Activated CD4-positive, alpha-beta memory T cell treated with anti-CD3 and anti-CD28 coated beads, Interleukin-2, amount 10 ng/mL, durations not matched to agents 7 days and 5 days (primary cell): ENCODE data around the gene EPS8. TPM values are rescaled to one million over a fixed set of nuclear protein-coding genes. Genes with fewer than 3 reads are reported as not detected.

Source experiments
- CTCF ChIA-PET: fragments of 350-600 bp; sonication (Branson Sonifier 250); formaldehyde crosslinking; loops from one replicate; lab custom pipeline; 2021; ENCODE audit warnings: antibody characterized with exemption, inconsistent platforms; lab: Charles Lee
- POLR2A ChIA-PET: fragments of 350-600 bp; sonication (Branson Sonifier 250); formaldehyde crosslinking; loops from one replicate; lab custom pipeline; 2021; ENCODE audit warnings: antibody characterized with exemption; lab: Charles Lee
- DNase-seq: peaks from one replicate; pipeline ENCODE4 v3.0.0-alpha.2; 2020
- H3K27ac Mint-ChIP-seq: one replicate; pipeline ENCODE4 v1.8.0; 2021; ENCODE audit warnings: mild to moderate bottlenecking, mixed read lengths
- H3K27me3 Mint-ChIP-seq: one replicate; pipeline ENCODE4 v1.8.0; 2021; ENCODE audit warnings: mixed read lengths
- H3K36me3 Mint-ChIP-seq: one replicate; pipeline ENCODE4 v1.8.0; 2021; ENCODE audit warnings: low read depth, mixed read lengths
- H3K4me1 Mint-ChIP-seq: one replicate; pipeline ENCODE4 v1.8.0; 2021; ENCODE audit warnings: mixed read lengths
- H3K4me3 Mint-ChIP-seq: one replicate; pipeline ENCODE4 v1.8.0; 2021; ENCODE audit warnings: mild to moderate bottlenecking, mixed read lengths
- H3K9me3 Mint-ChIP-seq: one replicate; pipeline ENCODE4 v1.8.0; 2021; ENCODE audit warnings: mixed read lengths
- total RNA-seq, 2 experiments: library from RNA; stranded (reverse); gene quantifications; one replicate each; pipeline ENCODE4 v1.2.3, GENCODE V29; 2021

EPS8 gene
- total RNA-seq, result 1 to 10 TPM; 3.1 to 4.7 TPM

DNA sequence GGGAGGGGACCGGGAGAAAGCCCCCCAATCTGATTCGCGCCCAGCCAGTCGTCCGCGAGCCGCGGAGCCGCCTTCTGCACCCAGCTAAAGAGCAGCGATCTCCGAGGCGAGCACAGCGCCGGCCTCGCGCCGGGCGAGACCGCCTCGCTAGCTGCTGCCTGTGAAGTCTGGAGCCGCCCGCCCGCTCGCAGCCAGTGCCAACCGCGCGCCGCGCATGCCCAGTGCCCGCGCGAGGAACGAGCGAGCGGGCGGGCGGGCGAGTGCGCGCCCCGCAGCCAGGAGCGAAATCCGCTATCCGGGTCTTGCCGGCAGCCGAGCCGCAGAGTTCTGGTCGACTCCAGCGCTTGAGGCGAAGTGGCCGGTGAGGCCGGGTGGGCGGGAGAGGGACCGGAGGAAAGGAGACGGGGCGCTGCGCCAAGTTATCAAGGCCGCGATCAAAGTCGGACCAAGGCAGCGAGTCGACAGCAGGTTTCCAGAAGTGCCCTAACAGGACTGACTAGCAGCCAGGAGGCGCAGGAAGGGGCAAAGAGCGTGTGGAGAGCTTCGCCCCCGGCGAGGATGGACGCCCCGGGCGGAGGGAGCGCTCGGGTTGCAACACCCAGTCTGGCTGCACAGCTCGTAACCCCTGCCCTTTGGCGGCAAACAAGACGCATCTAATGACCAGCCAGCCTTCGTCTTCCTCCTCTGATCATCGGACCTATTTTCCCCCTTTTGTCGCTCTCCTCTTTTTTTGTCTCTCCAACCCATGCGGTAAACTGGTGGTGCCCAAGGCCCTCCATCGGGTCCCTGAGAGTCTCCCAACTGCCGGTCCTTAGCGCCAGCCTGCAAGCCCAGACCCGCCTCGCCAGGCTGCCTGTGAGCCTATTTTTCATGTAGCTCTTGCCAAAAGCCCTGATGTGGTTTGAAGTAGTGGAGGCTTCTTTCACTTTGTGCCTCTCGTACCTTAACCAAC lies at the start of gene EPS8:
TSS of gene EPS8 (minus strand) at position 169 of the 952 bp plus-strand sequence. CDS start 106,437 bp downstream, outside the sequence.
- CTCF ChIA-PET, result interaction anchor here (1.0 to 1.6 kb wide), 6 partner anchors 9 to 199 kb away, joined by 3 to 4 read pairs (median 3); no protein-coding TSS in a partner anchor
- POLR2A ChIA-PET, result interaction anchor here (1.1 to 1.8 kb wide), 8 partner anchors 8 to 218 kb away, joined by 3 to 8 read pairs (median 4); partner anchors contain the start of gene DERA
- H3K4me3 Mint-ChIP-seq, result peak within 1 kb of the TSS; percentile 82
- H3K36me3 Mint-ChIP-seq, result no peaks in the 10 kb centered on the region
- H3K27ac Mint-ChIP-seq, result peak within 1 kb of the TSS; percentile 55
- peak; percentile 90 for DNase-seq
- peaks cover 55% of the 10 kb centered on the region for H3K27me3 Mint-ChIP-seq
- peaks cover 17% of the 10 kb centered on the region for H3K4me1 Mint-ChIP-seq
- H3K9me3 Mint-ChIP-seq, result no peaks in the 10 kb centered on the region

DNA sequence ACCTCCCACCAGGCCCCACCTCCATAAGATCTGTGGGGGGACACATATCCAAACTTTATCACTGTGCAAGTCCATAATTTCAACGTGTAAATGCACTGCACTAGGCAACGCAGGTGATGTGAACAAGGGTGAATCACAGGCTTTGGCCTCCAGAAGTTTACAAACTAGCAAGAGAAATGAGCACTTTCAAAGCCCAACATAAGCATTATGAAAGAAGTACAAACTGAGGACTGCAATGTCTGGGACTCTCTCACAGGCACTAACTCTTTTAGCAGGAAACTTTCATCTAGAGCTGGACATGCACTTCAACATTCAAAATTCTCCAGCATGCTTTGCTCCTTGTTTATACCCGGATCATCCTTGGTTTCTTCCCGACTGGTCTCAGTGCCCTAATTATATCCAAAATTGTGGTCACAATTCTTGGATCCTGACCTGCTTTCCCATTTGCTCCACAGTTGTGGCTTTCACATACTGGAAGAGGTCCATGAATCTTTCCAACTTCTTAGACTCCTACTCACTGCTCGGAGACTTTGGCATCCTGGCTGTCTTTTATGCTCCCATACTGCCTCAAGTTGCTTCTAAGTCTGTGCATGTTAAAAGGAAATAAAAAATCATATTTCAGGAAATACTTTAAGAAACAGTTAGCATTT lies 48.1 kb upstream of the EPS8 start:
- no peak overlapping the region for H3K4me3 Mint-ChIP-seq
- H3K27ac Mint-ChIP-seq, result no peak overlapping the region
- no peaks in the 10 kb centered on the region for H3K9me3 Mint-ChIP-seq
- DNase-seq, result no peak
- no peaks in the 10 kb centered on the region for H3K36me3 Mint-ChIP-seq
- H3K4me1 Mint-ChIP-seq, result no peaks in the 10 kb centered on the region
- ChIA-PET POLR2A (no interaction called here), CTCF (no interaction called here)
- peaks cover 5% of the 10 kb centered on the region for H3K27me3 Mint-ChIP-seq

DNA sequence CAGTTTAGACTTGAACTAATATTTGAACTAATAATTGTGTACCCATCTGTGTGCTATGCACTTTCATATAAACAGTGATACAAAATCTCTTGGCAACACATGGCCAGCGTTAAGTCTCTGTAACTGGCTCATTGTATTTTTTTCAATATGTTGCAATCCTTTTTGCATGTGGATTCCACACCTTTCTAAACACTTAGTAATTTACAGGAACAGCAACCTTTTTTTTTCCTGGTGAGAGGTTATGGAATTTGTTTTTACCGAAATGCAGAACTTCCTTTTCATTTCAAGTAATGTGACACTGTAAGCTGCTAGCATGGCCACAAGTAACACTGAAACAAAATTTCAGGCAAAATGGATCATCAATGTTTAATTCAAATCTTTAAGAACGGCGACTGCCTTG lies 45.4 kb upstream of the EPS8 start:
- Mint-ChIP-seq H3K4me1 (no peaks in the 10 kb centered on the region), H3K27ac (no peak overlapping the region), H3K27me3 (peaks cover 5% of the 10 kb centered on the region), H3K36me3 (no peaks in the 10 kb centered on the region), H3K4me3 (no peak overlapping the region), H3K9me3 (no peaks in the 10 kb centered on the region)
- ChIA-PET CTCF (no interaction called here), POLR2A (no interaction called here)
- no peak for DNase-seq

DNA sequence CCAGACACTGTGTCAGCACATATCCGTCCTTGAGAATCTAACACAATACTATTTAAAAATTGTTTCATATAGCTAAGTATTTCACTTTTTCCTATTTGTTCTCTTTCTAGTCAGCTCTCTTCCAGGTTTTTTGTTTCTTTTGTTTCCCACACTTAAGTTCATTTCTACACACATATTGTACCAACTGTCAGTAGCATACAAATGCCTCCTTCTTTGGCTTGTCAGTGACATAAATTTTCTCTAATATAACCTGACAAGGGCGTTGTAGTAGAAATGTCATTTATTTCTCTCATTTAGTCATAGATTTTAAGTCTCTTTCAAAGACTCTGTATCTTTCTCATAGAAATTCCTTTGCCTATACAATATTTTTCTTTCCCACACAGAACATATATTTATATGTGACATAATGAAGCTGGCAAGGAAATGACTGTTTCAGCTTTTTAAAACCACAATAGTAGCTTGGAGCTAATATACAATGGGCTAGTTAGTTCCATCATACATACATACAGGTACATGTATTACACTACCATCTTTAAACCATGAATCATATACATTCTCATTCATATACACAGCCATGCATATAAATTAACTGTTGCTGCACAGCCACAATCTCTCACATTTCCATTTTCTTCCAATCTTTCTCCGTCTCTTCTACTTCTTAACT lies 42.3 kb upstream of the EPS8 start:
- DNase-seq, result no peak
- POLR2A ChIA-PET, result no interaction called here
- Mint-ChIP-seq H3K4me1 (no peaks in the 10 kb centered on the region), H3K27me3 (peaks cover 2% of the 10 kb centered on the region), H3K4me3 (no peak overlapping the region), H3K36me3 (no peaks in the 10 kb centered on the region), H3K9me3 (no peaks in the 10 kb centered on the region), H3K27ac (no peak overlapping the region)
- CTCF ChIA-PET, result interaction anchor here (1.4 kb wide), 1 partner anchor 26 kb away, joined by 3 read pairs; no protein-coding TSS in a partner anchor

DNA sequence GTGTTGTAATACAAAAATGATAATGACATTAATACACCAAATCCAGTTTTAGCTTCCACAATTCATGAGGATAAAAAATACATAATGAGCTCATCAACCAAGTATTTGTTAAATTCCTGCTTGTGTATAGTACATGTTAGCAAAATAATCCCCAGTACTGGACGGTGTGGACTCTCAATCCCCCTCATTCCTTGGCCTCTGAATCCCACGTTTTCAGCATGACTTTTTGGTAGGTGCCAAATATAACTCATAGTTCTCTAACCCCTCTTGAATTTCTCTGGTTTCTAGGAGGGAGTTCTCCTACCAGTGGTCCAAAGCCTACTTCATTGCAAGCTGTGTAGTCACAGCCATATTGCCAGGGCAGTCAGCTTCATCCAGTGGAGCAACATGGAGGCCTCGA lies 41.4 kb upstream of the EPS8 start:
- ChIA-PET POLR2A (no interaction called here), CTCF (interaction anchor here (1.4 kb wide), 1 partner anchor 27 kb away, joined by 3 read pairs; no protein-coding TSS in a partner anchor)
- H3K9me3 Mint-ChIP-seq, result no peaks in the 10 kb centered on the region
- H3K4me1 Mint-ChIP-seq, result no peaks in the 10 kb centered on the region
- H3K27me3 Mint-ChIP-seq, result peaks cover 2% of the 10 kb centered on the region
- no peaks in the 10 kb centered on the region for H3K36me3 Mint-ChIP-seq
- H3K4me3 Mint-ChIP-seq, result no peak overlapping the region
- no peak overlapping the region for H3K27ac Mint-ChIP-seq
- no peak for DNase-seq

DNA sequence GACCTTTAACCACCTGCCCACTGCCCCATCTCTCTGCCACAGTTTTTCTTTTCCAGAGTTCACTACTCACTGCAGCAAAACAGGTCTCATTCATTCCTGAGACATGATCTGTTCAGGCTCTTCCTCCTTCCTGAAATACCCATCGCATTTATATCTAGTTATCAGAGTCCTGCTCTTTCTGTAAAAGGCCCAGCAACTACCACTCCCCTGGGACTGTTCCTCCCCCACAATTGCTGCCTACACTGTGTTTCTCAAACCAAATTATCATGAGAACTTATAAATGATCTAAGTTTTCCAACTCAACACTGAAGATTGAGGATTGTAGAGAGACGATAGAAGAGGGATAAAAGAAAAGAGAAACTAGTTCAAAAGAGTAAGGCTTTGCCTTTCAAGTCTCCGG lies 40.8 kb upstream of the EPS8 start:
- no peak overlapping the region for H3K4me3 Mint-ChIP-seq
- no peak overlapping the region for H3K27ac Mint-ChIP-seq
- ChIA-PET POLR2A (no interaction called here), CTCF (interaction anchor here (1.4 kb wide), 1 partner anchor 27 kb away, joined by 3 read pairs; no protein-coding TSS in a partner anchor)
- no peaks in the 10 kb centered on the region for H3K9me3 Mint-ChIP-seq
- no peaks in the 10 kb centered on the region for H3K36me3 Mint-ChIP-seq
- H3K4me1 Mint-ChIP-seq, result no peaks in the 10 kb centered on the region
- DNase-seq, result no peak
- H3K27me3 Mint-ChIP-seq, result peaks cover 2% of the 10 kb centered on the region

DNA sequence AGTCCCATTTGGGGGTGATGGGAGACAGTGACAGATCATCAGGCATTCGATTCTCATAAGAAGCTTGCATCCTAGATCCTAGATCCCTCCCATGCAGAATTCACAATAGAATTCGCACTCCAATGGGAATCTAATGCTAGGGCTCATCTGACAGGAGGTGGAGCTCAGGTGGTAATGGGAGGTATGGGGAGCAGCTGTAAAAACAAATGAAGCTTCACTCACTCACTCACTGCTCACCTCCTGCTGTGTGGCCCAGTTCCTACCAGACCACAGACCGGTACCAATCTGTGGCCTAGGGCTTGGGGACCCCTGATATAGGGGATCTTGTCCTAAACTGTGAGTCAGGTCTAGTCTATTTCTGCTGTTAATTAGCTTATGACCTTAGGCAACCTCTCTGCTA lies 40.1 kb upstream of the EPS8 start:
- Mint-ChIP-seq H3K36me3 (no peaks in the 10 kb centered on the region), H3K27ac (no peak overlapping the region), H3K9me3 (no peaks in the 10 kb centered on the region), H3K27me3 (peaks cover 2% of the 10 kb centered on the region), H3K4me1 (no peaks in the 10 kb centered on the region), H3K4me3 (no peak overlapping the region)
- ChIA-PET CTCF (no interaction called here), POLR2A (no interaction called here)
- no peak for DNase-seq

DNA sequence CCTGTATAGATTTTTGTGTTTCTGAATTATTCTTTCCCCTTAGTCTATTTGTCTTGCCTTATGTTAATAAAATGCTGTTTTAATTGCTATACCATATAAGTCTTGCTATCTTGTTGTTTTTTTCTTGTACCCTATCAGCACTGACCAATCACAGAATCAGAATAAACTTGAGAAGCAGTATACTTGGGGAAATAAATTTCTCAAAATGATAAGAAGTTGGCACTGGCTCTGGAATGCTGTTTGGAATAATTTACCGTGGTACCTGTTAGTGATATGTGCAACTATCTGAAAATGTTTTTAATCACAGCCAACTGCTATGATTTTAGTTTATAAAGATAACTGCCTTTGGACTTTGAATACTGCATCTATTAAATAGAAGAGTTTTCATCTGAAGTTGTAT lies 37.9 kb upstream of the EPS8 start:
- Mint-ChIP-seq H3K4me1 (no peaks in the 10 kb centered on the region), H3K27ac (no peak overlapping the region), H3K27me3 (peaks cover 4% of the 10 kb centered on the region), H3K9me3 (no peaks in the 10 kb centered on the region), H3K4me3 (no peak overlapping the region), H3K36me3 (no peaks in the 10 kb centered on the region)
- POLR2A ChIA-PET, result no interaction called here
- CTCF ChIA-PET, result interaction anchor here (0.6 kb wide), 1 partner anchor 318 kb away, joined by 3 read pairs; no protein-coding TSS in a partner anchor
- no peak for DNase-seq

DNA sequence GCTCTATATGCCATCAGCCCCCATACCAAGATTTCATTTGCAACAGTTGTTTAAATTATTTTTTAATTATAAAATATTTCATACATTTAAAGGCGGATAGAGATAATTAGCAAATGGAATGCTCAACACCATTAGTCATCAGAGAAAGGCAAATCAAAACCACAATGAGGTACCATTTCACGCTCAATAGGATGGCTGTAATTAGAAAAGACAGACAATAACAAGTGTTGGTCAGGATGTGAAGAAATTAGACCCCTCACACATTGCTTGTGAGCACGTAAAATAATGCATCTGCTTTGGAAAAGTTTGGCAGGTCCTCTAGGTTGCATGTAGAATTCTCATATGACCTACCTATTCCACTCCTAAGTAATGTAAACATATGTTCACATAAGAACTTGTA lies 35.3 kb upstream of the EPS8 start:
- no peak for DNase-seq
- Mint-ChIP-seq H3K4me1 (no peaks in the 10 kb centered on the region), H3K27me3 (peaks cover 8% of the 10 kb centered on the region), H3K9me3 (no peaks in the 10 kb centered on the region), H3K36me3 (no peaks in the 10 kb centered on the region), H3K4me3 (no peak overlapping the region), H3K27ac (no peak overlapping the region)
- ChIA-PET POLR2A (no interaction called here), CTCF (no interaction called here)

DNA sequence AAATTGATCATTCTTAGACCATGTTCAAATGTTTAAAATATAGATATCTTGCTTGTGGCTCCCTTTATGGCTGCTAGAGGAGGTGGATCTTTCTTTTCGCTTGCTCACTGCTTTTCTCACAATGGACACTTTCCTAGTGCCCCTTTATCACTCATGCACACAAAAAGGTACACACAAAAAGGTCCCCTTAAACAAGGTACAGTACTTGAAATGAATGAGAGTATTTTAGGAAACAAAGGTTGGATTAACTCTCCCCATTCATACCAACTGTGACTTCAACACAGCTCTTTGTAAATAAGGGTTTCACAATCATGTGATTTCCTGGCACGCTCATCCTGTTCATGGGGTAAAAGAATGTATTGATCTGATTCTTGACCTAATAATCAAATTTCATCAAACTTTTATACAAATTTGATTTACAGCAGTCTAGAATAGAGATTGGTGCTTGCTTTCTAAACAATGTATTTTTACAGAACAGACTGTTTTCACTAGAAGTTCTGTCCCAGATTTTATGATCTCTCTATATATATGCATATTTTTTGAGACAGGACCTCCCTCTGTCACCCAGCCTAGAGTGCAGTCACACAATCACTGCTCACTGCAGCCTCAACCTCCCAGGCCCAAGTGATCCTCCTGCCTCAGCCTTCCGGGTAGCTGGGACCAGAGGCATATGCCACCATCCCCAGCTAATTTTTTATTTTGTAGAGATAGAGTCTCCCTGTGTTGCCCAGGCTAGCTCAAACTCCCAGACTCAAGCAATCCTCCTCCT lies 34.4 kb upstream of the EPS8 start:
- H3K4me3 Mint-ChIP-seq, result no peak overlapping the region
- H3K4me1 Mint-ChIP-seq, result no peaks in the 10 kb centered on the region
- H3K27me3 Mint-ChIP-seq, result peaks cover 8% of the 10 kb centered on the region
- no peaks in the 10 kb centered on the region for H3K36me3 Mint-ChIP-seq
- CTCF ChIA-PET, result interaction anchor here (0.6 kb wide), 1 partner anchor 19 kb away, joined by 5 read pairs; no protein-coding TSS in a partner anchor
- no peaks in the 10 kb centered on the region for H3K9me3 Mint-ChIP-seq
- H3K27ac Mint-ChIP-seq, result no peak overlapping the region
- POLR2A ChIA-PET, result no interaction called here
- no peak for DNase-seq

DNA sequence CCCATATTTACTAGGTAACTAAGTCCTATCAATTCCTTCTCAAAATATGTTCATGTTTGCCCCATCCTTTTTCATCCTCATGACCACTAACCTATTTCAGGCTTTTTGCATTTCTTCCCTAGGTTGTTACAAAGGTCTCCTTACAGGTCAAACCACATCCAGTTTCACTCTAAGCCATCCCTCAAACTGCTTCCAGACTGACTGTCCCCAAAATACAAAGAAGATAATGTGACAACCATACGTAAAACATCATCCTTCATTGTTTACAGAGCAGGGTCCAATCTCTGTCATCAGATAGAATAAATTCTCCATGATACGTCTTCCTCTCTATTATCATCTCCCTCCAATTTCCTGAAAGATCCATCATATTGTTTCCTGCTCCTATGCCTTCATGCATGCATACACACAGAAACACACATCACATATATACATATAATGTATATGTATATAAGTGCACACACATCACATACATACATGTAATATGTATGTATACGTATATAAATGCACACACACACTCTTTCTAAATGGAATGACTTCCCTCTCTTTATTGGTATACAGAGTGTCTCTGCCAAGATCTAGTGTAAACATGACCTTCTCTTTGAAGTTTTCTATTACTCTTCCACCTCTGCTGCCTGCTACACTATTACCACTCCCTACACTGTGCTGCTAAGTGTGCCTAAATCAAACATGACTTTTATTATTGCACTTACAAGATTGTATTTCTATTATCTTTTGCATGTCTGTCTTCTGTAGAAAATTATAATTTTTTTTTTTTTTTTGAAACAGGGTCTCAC lies 30.7 kb upstream of the EPS8 start:
- POLR2A ChIA-PET, result no interaction called here
- Mint-ChIP-seq H3K27me3 (peaks cover 9% of the 10 kb centered on the region), H3K4me1 (no peaks in the 10 kb centered on the region), H3K4me3 (no peak overlapping the region), H3K9me3 (no peaks in the 10 kb centered on the region), H3K36me3 (no peaks in the 10 kb centered on the region), H3K27ac (no peak overlapping the region)
- no peak for DNase-seq
- CTCF ChIA-PET, result no interaction called here

DNA sequence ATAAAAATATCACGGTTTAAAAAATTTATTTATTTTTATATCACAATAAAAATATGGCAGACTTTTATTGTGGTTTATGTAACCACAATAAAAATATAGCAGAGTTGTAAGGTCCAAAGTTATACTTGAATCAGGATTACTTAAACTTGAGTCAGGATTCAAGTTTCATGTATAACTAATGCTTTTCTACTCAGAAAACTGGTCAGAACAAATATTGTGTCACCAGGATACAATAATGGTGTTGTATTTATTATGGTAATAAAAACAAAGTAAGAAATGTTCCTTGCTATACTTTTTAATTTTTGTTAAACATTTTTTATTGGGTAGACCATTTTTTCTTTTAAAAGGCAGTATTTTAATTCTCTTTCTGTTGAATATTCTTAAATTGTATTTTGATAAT lies 29.2 kb upstream of the EPS8 start:
- CTCF ChIA-PET, result no interaction called here
- Mint-ChIP-seq H3K4me3 (no peak overlapping the region), H3K27ac (no peak overlapping the region), H3K4me1 (no peaks in the 10 kb centered on the region), H3K27me3 (peaks cover 9% of the 10 kb centered on the region), H3K9me3 (no peaks in the 10 kb centered on the region), H3K36me3 (no peaks in the 10 kb centered on the region)
- DNase-seq, result no peak
- POLR2A ChIA-PET, result no interaction called here
